H1 (cell line): ENCODE results near the gene DCAF15. TPM values are rescaled to one million over a fixed set of nuclear protein-coding genes. Genes with fewer than 3 reads are reported as not detected.

Source experiments
- GTF2F1 ChIP-seq: IDR thresholded peaks from 2 replicates; pipeline ENCODE4 v1.6.1; 2012; ENCODE audit warnings: low read depth, low read length, improper control_type of control experiment, borderline replicate concordance
- HDAC6 ChIP-seq: IDR thresholded peaks from one replicate; pipeline ENCODE4 v1.7.1; 2012; ENCODE audit warnings: low read depth, mild to moderate bottlenecking, inconsistent platforms, low read length, moderate library complexity
- RAD21 ChIP-seq, 2 experiments: IDR thresholded peaks in 1 of 2; conservative IDR thresholded peaks in 1 of 2; 2 replicates each; pipeline ENCODE4 v1.6.1; 2011; ENCODE audit warnings: low read depth in 2 of 2, low read length in 2 of 2, improper control_type of control experiment in 1 of 2, inconsistent platforms in 1 of 2, mild to moderate bottlenecking in 1 of 2, moderate library complexity in 1 of 2
- SIRT6 ChIP-seq: IDR thresholded peaks from one replicate; pipeline ENCODE4 v1.7.1; 2012; ENCODE audit warnings: low read length, inconsistent platforms
- TEAD4 ChIP-seq: IDR thresholded peaks from 2 replicates; pipeline ENCODE4 v1.6.1; 2012; ENCODE audit warnings: low read depth, low read length, inconsistent platforms, mixed read lengths
- YY1 ChIP-seq: IDR thresholded peaks from 2 replicates; pipeline ENCODE4 v1.6.1; 2011; ENCODE audit warnings: low read depth, mild to moderate bottlenecking, low read length
- polyA plus RNA-seq, 7 experiments: library from polyadenylated mRNA; depleted of rRNA in 3 of 7; stranded (reverse) in 5 of 7; unstranded in 2 of 7; fragments of >200 nt in 5 of 7; fragments of 200-250 nt in 2 of 7; gene quantifications; 1 replicate in 5 of 7; 2 replicates in 1 of 7; 4 replicates in 1 of 7; pipeline versions ENCODE4 v1.2.1 to v1.2.3, GENCODE V29; 2011 to 2013; ENCODE audit warnings: missing spikeins in 2 of 7, mixed read lengths in 2 of 7
- total RNA-seq: library from RNA; stranded (reverse); fragmentation: NEBNext Ultra II Directional; extraction: Animal tissue kit (Norgen Biotek cat#: 25700); gene quantifications from 2 replicates; pipeline ENCODE4 v1.2.1, GENCODE V29; 2021

Gene DCAF15
- total and polyA plus RNA-seq, 2 of the 8 experiments (the other 6 are each of a cell fraction or from before 2014, with no cell fraction given), result 68.7 to 80.8 TPM

DNA sequence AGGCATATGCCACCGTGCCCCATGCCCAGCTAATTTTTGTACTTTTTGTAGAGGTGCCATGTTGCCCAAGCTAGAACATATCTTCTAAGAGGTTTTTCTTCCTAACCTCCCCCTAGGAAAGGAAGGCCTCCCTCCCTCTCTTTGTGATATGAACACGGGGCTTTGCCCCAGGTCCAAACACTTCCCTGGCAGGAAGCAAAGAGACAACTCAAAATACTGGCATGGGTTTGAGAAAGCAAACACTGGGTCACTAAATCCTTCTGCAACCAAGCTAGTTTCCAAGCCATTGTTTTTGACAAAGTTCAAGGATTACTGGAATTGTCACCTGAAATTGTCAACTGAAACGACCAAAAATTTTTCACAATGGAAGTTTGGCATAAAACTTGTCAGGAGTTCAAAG, 37.5 kb upstream of the DCAF15 start (continued):
- TF ChIP-seq SIRT6, result no peak
- TF ChIP-seq TEAD4, result no peak
- TF ChIP-seq GTF2F1, result no peak
- no peak for TF ChIP-seq YY1
- TF ChIP-seq HDAC6, result no peak
- TF ChIP-seq RAD21 (IDR thresholded peaks at IDR 0.05 in 1 of 2, conservative IDR thresholded peaks at IDR 0.05 in 1 of 2; ENCODE audit: low read depth in 2 of 2, low read length in 2 of 2), result no peak
